RWPE2 (cell line): ENCODE results near the gene WDR5.

ENCODE experiments used
- ATAC-seq: fragments of 200-7000 bp; cut with Tn5 transposase; 3 replicates; pipeline ENCODE4 v1.9.1; 2021; ENCODE audit warnings: low read depth
- DNase-seq: peaks from one replicate; pipeline ENCODE4 v3.0.0-alpha.2; 2020; ENCODE audit warnings: low spot score
- H3K27ac ChIP-seq: fragments of 450-650 bp; 2 replicates; pipeline ENCODE4 v1.5.1; 2017; ENCODE audit warnings: mild to moderate bottlenecking; ENCODE audit not compliant: poor library complexity, severe bottlenecking
- H3K27me3 ChIP-seq: fragments of 250-450 bp; sonication (Bioruptor Pico); 2 replicates; pipeline ENCODE4 v1.5.1; 2021; ENCODE audit warnings: mild to moderate bottlenecking, moderate library complexity; ENCODE audit not compliant: insufficient read depth, poor library complexity, severe bottlenecking
- H3K36me3 ChIP-seq: fragments of 250-450 bp; sonication (Bioruptor Pico); 2 replicates; pipeline ENCODE4 v1.5.1; 2020; ENCODE audit warnings: low read depth, mild to moderate bottlenecking, moderate library complexity
- H3K4me1 ChIP-seq: fragments of 250-450 bp; sonication (Bioruptor Pico); 2 replicates; pipeline ENCODE4 v1.5.1; 2021; ENCODE audit warnings: mild to moderate bottlenecking, moderate library complexity; ENCODE audit not compliant: insufficient read depth, poor library complexity, severe bottlenecking
- H3K4me3 ChIP-seq: fragments of 250-450 bp; sonication (Bioruptor Pico); 2 replicates; pipeline ENCODE4 v1.5.1; 2021; ENCODE audit warnings: mild to moderate bottlenecking, moderate library complexity; ENCODE audit not compliant: severe bottlenecking
- H3K9me3 ChIP-seq: fragments of 250-450 bp; sonication (Bioruptor Pico); 2 replicates; pipeline ENCODE4 v1.5.1; 2021; ENCODE audit warnings: mild to moderate bottlenecking, moderate library complexity; ENCODE audit not compliant: severe bottlenecking
- CTCF ChIP-seq: fragments of 450-650 bp; IDR thresholded peaks from one replicate; pipeline ENCODE4 v1.5.1; 2017; ENCODE audit warnings: mild to moderate bottlenecking, moderate library complexity; ENCODE audit not compliant: poor library complexity, severe bottlenecking

The WDR5 gene

GRCh38 chr9:134159566-134160245 lies 23.8 kb downstream of the WDR5 start:
- Histone ChIP-seq H3K9me3 (no peaks in the 10 kb centered on the region), H3K4me3 (no peak overlapping the region), H3K4me1 (no peaks in the 10 kb centered on the region), H3K27ac (no peak overlapping the region), H3K27me3 (no peaks in the 10 kb centered on the region), H3K36me3 (peaks cover 41% of the 10 kb centered on the region)
- DNase-seq (no peak), ATAC-seq (no peak)
- no peak for TF ChIP-seq CTCF

GRCh38 chr9:134161647-134162046 lies 25.8 kb downstream of the WDR5 start:
- DNase-seq: no peak
- H3K4me1 ChIP-seq: peaks cover 3% of the 10 kb centered on the region
- no peaks in the 10 kb centered on the region for H3K27me3 ChIP-seq
- no peak overlapping the region for H3K4me3 ChIP-seq
- no peaks in the 10 kb centered on the region for H3K9me3 ChIP-seq
- ATAC-seq: no peak
- H3K36me3 ChIP-seq: peaks cover 22% of the 10 kb centered on the region
- TF ChIP-seq CTCF: no peak
- no peak overlapping the region for H3K27ac ChIP-seq

- no peak for TF ChIP-seq CTCF
- ATAC-seq: no peak
Measured at GRCh38 chr9:134162212-134162775, 26.4 kb downstream of the WDR5 start.

GRCh38 chr9:134162926-134163370 lies 27.1 kb downstream of the WDR5 start:
- peaks cover 9% of the 10 kb centered on the region for H3K36me3 ChIP-seq
- no peaks in the 10 kb centered on the region for H3K9me3 ChIP-seq
- TF ChIP-seq CTCF: no peak
- H3K4me3 ChIP-seq: no peak overlapping the region
- H3K4me1 ChIP-seq: peaks cover 3% of the 10 kb centered on the region
- ATAC-seq (no peak), DNase-seq (no peak)
- H3K27ac ChIP-seq: no peak overlapping the region
- H3K27me3 ChIP-seq: no peaks in the 10 kb centered on the region

More at GRCh38 chr9:134162212-134162775, 26.4 kb downstream of the WDR5 start:
- Histone ChIP-seq H3K4me1 (peaks cover 3% of the 10 kb centered on the region), H3K27ac (no peak overlapping the region), H3K27me3 (no peaks in the 10 kb centered on the region), H3K9me3 (no peaks in the 10 kb centered on the region), H3K36me3 (peaks cover 15% of the 10 kb centered on the region), H3K4me3 (no peak overlapping the region)
- DNase-seq: no peak
